SH-SY5Y (cell line): ENCODE data around the gene TMEM106B.

Experiments
- GATA2 ChIP-seq: IDR thresholded peaks from 2 replicates; pipeline ENCODE4 v1.6.1; 2011; ENCODE audit warnings: mild to moderate bottlenecking, low read depth, low read length
- GATA3 ChIP-seq: IDR thresholded peaks from 2 replicates; pipeline ENCODE4 v1.6.1; 2011; ENCODE audit warnings: low read depth, mild to moderate bottlenecking, low read length, moderate library complexity

TMEM106B gene

DNA sequence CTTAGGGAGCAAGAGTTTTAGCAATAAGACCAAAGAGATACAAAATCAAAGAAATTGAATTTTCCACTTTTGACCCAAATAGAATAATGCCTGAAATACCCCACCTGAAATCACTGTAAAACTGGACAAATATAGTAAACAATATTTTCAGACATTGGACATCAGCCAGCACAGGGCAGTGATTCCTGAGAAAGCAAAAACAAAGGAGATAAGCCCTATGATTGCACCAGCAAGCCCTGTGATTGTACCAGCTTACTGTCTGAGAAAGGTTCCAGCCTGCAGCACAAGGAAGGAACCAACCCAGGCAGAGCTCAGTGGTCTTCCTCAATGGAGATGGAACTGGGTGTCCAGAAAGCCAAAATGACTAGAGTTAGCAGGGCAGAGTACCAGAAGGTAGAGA, 10.3 kb downstream of the TMEM106B start:
- TF ChIP-seq GATA3 (no peak), GATA2 (no peak)

DNA sequence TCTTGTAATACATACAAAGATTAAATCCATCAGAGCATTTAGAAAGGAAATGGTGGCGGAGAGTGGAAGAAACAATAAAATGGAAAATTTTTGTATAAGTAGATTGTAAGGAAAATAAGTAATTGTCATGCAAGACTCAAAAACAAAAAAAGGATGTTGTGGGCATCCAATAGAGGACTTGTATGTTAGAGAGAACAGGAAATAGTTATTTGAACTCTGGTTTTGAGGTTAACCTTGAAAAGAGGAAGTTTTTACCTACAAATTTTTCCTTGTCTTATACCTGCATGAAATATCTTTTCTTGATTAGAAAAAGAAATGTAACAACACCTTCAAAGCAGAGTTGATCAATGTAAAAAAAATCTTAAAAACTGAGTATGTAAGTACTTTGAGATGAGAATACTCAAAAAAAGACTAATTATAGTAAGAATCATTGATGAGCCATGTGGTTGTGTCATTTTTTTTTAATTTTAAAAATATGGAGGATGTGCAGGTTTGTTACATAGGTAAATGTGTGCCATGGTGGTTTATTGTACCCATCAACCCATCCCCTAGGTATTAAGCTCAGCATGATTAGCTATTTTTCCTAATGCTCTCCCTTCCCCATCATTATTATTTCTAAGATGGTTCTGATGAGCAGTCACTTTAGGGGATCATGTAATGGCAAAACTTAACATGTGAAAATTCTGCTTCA, 11.9 kb downstream of the TMEM106B start:
- TF ChIP-seq GATA2 (no peak), GATA3 (no peak)

DNA sequence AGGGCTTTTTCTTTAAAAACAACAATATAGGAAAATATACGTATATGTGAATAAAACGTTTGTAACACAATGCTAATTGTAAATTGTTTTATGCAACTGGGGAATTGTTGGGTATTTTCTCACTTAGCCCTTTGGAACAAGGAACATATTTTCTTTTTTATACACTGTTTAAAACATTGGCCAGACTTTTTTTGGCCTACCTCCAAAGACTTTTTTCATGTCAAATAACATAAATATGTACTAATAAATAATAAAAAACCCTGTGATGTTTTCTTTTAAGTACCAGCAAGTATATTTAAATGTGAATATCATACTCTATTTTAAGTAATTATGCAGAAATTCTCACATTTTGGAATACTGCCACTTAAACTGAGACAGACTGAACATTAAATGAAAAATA, 15.7 kb downstream of the TMEM106B start:
- TF ChIP-seq GATA3 (no peak), GATA2 (no peak)

DNA sequence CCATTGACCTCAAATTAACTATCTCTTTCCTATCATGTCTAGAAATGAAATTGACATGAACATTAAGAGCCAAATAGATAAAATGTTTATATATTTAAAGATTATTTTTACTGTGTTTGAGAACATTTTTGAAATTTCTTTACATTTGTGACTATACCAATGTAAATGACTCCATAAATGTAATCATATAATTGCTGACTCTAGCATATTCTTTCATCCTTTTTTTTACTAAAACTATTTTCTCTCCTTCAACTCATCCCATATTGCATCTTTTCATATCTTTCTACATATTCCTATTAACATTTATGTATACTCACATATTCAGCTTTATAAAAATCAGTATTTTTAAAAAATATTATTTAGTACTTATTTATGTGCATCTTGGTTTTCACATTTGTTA, 16.9 kb downstream of the TMEM106B start:
- no peak for TF ChIP-seq GATA2
- TF ChIP-seq GATA3, result no peak

DNA sequence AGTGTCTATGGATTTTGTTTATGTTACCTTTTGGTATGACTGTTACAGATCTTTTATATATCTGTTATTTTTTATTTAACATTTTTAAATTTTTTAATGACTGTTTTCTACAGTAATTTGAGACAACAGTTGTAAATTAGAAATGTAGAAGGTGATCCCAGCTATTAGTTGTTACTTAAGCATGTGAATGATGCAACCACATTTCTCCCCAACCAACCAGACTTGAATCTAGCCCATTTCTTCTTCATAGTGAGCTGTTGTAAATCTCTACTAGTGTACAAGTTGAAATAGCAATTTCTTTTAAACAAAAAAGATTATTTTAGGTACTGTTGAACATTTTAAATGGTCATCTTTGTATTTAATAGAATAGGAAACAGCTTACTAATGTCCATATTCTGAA, 18.0 kb downstream of the TMEM106B start:
- no peak for TF ChIP-seq GATA3
- TF ChIP-seq GATA2, result no peak

DNA sequence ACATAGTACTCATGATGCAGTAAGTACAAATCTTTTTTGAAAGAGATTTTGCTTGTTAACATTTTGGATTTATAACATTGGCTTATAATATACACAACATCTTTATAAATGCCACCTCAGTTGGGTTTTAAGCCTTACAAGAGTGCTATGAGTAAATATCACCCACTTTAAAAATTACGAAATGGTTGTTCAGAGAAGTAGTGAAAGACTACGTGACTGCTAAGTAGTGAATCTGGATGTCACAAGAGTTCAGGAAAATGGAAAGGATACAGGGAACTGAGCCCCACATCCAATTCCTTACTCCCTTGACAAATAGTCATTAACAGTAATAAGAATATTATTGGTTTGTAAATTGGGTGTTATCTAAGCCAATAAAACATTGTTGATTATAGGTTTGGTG, 20.0 kb downstream of the TMEM106B start:
- TF ChIP-seq GATA2, result no peak
- TF ChIP-seq GATA3, result no peak

DNA sequence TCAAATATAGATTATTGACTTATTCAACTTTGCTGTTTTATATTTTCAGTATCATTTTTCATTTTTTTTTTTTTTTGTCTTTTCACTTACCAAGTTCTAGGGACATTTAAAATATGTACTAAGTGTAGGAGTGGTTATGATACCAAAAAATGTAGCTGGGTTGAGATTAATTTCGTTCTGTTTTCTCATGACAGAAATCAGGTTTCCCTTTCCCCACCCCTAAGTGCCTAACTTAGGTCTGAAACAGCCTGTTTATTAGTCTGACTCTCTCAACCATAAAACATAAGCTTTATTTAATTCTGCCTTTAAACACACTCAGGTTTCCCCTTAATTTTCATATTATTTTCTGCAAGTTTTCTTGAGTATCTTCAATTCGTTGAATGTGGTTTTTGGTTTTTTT, 22.1 kb downstream of the TMEM106B start:
- no peak for TF ChIP-seq GATA2
- TF ChIP-seq GATA3, result no peak

DNA sequence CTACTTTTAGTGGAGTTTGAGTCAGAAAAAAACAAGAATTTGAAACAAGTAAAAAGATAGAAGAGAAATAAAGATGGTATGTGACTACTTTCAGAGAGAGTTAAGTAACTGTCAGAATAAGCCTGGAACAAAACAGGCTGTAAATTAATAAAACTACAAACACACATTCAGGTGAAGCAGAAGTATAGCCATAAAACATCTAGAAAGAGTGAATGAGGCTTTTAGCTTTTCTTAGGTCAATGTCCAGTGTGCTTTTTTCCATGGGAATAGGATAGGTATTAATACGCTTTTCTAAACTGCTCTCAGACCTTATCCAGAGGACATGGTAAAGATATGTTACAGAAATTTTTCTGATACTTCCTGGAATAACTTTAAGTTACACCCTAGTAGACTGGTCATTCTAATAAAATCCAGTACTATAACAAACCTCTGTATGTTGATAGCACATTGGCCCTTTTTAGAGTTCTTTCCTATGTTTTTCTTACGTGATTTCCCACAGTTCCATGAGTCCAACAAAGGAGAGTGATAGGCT, 23.3 kb downstream of the TMEM106B start:
- no peak for TF ChIP-seq GATA3
- TF ChIP-seq GATA2, result no peak

DNA sequence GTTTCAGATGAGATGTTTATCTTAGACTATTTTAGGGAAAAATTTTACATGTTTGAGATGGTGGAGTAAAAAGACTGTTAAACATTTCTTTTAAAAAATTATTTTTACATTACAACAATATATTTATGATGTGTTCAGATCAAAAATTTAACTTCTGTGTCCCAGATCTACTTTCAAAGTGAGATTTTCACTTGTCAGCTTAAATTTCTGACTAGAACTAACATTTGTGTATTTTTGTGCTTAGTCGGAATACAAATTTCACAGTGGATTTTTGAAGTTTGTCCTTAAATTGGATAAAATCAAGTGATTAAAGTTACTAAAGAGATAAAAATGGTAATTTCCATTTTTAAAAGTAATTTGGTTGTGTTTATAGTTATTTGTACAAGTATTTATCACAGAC, 24.9 kb downstream of the TMEM106B start:
- TF ChIP-seq GATA2 (no peak), GATA3 (no peak)

DNA sequence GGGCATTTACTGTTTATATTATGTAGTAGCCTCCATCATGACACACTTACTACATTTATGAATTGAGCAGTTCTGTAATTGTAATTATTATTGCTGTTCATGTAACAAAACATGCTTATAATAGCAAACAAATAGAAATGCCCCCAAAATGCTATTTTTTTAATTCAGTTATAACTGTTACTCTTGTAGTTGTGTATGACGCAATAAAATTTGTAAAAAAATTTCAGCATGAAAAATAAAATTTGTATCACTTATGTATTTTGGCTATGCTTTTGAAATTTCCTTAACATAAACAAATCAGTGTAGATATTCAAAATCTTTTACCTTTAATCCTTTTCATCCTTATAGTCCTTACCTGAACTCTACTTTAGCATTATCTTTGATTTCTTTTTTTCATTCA, 25.9 kb downstream of the TMEM106B start:
- TF ChIP-seq GATA2 (no peak), GATA3 (no peak)

DNA sequence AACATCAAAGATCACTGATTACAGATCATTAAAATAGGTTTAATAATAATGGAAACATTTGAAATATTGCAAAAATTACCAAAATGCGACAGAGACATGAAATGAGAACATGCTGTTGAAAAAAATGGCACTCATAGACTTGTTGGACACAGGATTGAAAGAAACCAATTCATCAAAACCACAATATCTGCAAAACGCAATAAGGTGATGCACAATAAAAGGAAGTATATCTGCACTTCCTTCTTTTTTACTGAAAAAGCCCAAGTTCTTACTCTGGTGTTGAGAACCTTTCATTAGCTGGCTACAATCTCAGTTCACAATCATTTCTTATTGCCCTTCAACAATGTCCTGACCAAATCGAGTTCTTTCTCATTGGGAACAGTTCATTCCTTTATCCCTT, 28.7 kb downstream of the TMEM106B start:
- TF ChIP-seq GATA2 (no peak), GATA3 (no peak)

DNA sequence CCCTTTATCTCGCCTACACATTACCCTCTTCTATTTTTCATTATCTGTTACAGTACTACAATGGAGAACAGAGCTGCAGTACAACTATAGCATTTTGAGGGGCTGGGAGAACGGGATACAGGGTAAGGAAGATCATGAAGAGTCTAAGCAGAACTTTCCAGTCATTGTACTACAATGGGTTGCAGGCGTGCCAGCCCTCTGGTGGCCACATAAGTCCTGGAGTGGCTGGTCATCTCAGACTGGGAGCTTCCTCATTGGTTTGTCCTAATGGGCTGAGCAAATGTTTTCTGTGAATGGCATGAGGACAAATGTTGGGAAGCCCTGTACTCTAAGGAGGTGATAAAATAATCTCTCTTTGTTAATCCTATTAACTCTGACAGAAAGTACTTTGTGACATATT, 33.0 kb downstream of the TMEM106B start:
- no peak for TF ChIP-seq GATA3
- TF ChIP-seq GATA2, result no peak

DNA sequence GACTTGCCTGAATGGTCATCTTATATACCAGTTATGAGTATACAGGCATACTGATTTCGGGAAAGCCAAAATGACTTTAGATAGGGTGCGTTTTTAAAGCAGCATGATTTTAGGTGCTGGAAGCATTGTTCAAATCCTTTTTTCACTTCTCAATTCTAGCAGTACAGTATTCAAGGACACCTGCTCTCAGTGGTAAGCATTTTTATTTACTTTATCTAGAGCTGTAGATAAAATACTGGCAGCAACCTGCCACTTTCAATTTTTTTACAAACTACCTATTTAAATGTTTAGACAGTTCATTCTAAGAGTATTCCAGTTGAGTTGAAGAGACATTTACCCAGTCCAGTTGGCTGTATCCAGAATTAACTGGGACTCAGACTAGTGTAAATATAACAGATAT, 33.6 kb downstream of the TMEM106B start:
- TF ChIP-seq GATA3 (no peak), GATA2 (no peak)

DNA sequence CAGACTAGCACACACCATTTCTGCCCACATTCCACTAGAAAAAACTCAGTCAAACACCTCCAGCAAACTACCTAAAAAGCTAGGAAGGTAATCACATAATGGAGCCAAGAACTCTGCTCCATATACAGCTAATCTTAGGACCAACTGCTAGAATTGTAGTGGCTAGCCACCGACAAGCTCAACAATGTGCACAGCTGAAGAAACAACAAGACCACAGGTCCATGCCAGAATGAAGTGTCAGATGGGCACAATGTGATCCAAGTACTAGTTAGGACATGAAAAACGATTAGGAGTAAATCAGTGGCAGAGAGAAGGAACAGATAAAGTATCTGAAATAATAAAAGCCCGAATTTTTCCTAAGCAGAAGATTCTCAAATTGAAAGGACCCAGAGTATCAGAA, 38.6 kb downstream of the TMEM106B start:
- TF ChIP-seq GATA2, result no peak
- no peak for TF ChIP-seq GATA3

DNA sequence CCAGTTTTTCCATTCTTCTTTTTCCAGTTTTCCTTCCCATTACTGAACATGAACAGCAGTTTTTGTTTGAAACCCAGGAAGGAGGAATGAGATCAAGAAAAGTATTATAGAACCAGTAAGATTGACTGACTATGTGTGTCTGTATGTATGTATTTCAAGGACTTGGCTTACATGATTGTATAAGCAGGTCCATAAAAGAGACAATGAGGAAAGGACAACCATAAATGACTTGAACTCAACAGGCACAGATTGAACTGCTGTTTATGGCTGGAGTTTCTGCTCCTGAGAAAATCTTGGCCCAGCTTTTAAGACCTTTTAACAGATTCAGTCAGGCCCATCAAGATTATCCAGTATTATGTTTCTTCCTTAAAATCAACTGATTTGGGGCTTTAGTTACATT, 39.1 kb downstream of the TMEM106B start:
- TF ChIP-seq GATA3, result no peak
- no peak for TF ChIP-seq GATA2

DNA sequence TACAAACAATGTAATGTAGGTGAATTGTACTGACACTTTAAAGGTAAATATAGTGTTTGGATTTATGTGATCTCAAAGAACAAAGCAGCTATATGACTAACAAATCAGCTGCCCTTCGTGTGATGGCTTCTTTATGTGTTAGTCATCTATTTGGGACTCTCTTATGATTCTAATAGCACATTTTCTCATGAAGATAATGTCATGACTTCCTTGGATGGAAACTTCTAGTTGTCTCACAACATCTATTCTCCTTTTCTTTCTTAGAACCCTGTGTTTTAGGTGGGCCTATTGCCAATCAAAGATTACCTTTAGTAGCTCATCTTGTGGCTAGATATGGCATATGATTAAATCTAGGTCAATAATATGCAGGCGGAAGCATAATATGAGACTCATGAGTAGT, 45.0 kb downstream of the TMEM106B start:
- TF ChIP-seq GATA2, result no peak
- no peak for TF ChIP-seq GATA3

DNA sequence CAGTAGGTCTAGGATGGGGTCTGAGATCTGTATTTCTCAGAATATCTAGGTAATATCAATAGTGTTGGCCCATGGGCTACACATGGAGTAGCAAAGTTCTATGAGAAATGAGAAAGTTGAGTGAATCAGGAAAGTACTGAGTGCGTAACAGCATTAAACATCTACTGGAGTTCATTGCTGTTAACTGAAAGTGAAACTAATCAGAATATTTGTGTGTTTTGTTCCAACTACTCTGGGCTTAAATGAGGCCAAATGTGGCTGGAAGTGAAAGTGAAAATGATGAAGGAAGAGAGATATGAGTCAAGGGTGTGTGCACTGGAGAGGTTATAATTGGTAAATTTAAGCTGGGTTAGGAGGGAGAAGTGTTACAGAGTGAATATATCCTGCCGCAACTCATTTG, 46.5 kb downstream of the TMEM106B start:
- TF ChIP-seq GATA2 (no peak), GATA3 (no peak)
